HG03432 (cell line): Measurements from ENCODE around the gene MARCHF7.
A peak's percentile ranks its signal among the peaks of the same experiment; 100 is the strongest.
"Not testable (repeated sequence)": the region's sequence is repeated elsewhere in the genome, so short reads cannot be mapped to it uniquely, and the experiment has no call there.

ENCODE experiments used
- ATAC-seq: cut with Tn5 transposase; IDR thresholded peaks from one replicate; pipeline ENCODE4 v1.9.1; 2021; ENCODE audit warnings: mild to moderate bottlenecking, moderate library complexity; ENCODE audit not compliant: unreplicated experiment

MARCHF7 gene

GRCh38 chr2:159712143-159712928, at the start of gene MARCHF7:
TSS of gene MARCHF7 (plus strand) at chr2:159712506. CDS start at chr2:159729023, 16,517 bp downstream.
- peak; percentile 97 for ATAC-seq

GRCh38 chr2:159667423-159667822, 44.9 kb upstream of the MARCHF7 start:
- ATAC-seq, result not testable (repeated sequence)

GRCh38 chr2:159671047-159671446, 41.3 kb upstream of the MARCHF7 start:
- ATAC-seq, result no peak

- ATAC-seq, result no peak
These were observed 34.7 kb upstream of the MARCHF7 start for GRCh38 chr2:159677654-159678053.

GRCh38 chr2:159680692-159681091, 31.6 kb upstream of the MARCHF7 start:
- ATAC-seq, result no peak

GRCh38 chr2:159683817-159684216, 28.5 kb upstream of the MARCHF7 start:
- no peak for ATAC-seq

GRCh38 chr2:159684796-159685195, 27.5 kb upstream of the MARCHF7 start:
- no peak for ATAC-seq

GRCh38 chr2:159694500-159695040, 17.7 kb upstream of the MARCHF7 start:
- no peak for ATAC-seq

GRCh38 chr2:159695795-159696448, 16.4 kb upstream of the MARCHF7 start:
- ATAC-seq, result no peak

GRCh38 chr2:159703491-159703890, 8.8 kb upstream of the MARCHF7 start:
- no peak for ATAC-seq

- ATAC-seq, result no peak
These were observed 5.8 kb upstream of the MARCHF7 start for GRCh38 chr2:159706385-159706980.

GRCh38 chr2:159708066-159708760, 4.1 kb upstream of the MARCHF7 start:
- no peak for ATAC-seq

- ATAC-seq, result no peak
These were observed 1.6 kb upstream of the MARCHF7 start for GRCh38 chr2:159710601-159711180.

GRCh38 chr2:159711562-159712142, 654 bp upstream of the MARCHF7 start:
- no peak for ATAC-seq

- ATAC-seq, result peak; percentile 9
These were observed 669 bp downstream of the MARCHF7 start for GRCh38 chr2:159712929-159713420.

- ATAC-seq, result no peak
These were observed 1.4 kb downstream of the MARCHF7 start for GRCh38 chr2:159713631-159714246.

GRCh38 chr2:159714247-159714930, 2.1 kb downstream of the MARCHF7 start:
- ATAC-seq, result no peak

GRCh38 chr2:159715451-159715850, 3.1 kb downstream of the MARCHF7 start:
- ATAC-seq, result no peak

- not testable (repeated sequence) for ATAC-seq
These were observed 4.1 kb downstream of the MARCHF7 start for GRCh38 chr2:159716409-159716808.
